Esophagus squamous epithelium (tissue), 5 donors: ENCODE data around the gene PPP2R5C. TPM values are rescaled to one million over a fixed set of nuclear protein-coding genes. Genes with fewer than 3 reads are reported as not detected.

ENCODE experiments used
- DNase-seq: peaks from one replicate; lab custom pipeline; 2025; lab: John Stamatoyannopoulos, UW
- H3K27ac ChIP-seq, 4 donors: fragments of 200-600 bp; sonication (generic); one replicate each; pipeline ENCODE4 v1.5.1; 2016 to 2019; ENCODE audit warnings: mild to moderate bottlenecking in 1 of 4
- H3K27me3 ChIP-seq, 4 donors: fragments of 200-600 bp; sonication (generic); 1 replicate in 3 of 4; 2 replicates in 1 of 4; pipeline versions ENCODE4 v1.5.1 to v1.6.0; 2017 to 2021; ENCODE audit warnings: antibody characterized with exemption in 1 of 4
- H3K36me3 ChIP-seq, 3 donors: fragments of 200-600 bp; sonication (generic); one replicate each; pipeline ENCODE4 v1.5.1; 2016 to 2019
- H3K4me1 ChIP-seq, 3 donors: fragments of 200-600 bp; sonication (generic); one replicate each; pipeline ENCODE4 v1.5.1; 2017 to 2019
- H3K4me3 ChIP-seq, 4 donors: fragments of 200-600 bp; sonication (generic); 1 replicate in 3 of 4; 2 replicates in 1 of 4; pipeline ENCODE4 v1.5.1; 2016 to 2019; ENCODE audit warnings: mild to moderate bottlenecking in 2 of 4, moderate library complexity in 1 of 4
- H3K9me3 ChIP-seq, 3 donors: fragments of 200-600 bp; sonication (generic); one replicate each; pipeline ENCODE4 v1.5.1; 2016 to 2019
- CTCF ChIP-seq, 6 experiments: fragments of 450-650 bp in 4 of 6; fragments of 200-600 bp in 2 of 6; sonication (generic) in 2 of 6; IDR thresholded peaks; one replicate each; pipeline ENCODE4 v1.5.1; 2016 to 2019; ENCODE audit warnings: antibody characterized with exemption in 6 of 6, mild to moderate bottlenecking in 4 of 6, moderate library complexity in 4 of 6
- POLR2A ChIP-seq, 4 donors: fragments of 450-650 bp; IDR thresholded peaks; one replicate each; pipeline ENCODE4 v1.6.1; 2017; ENCODE audit warnings: antibody characterized with exemption in 4 of 4, mild to moderate bottlenecking in 4 of 4, moderate library complexity in 3 of 4
- WGBS, 2 donors: methylation state at CpG; one replicate each; pipeline ENCODE4 v1.1.5; 2018; 5-methylcytosine and 5-hydroxymethylcytosine counted together
- intact Hi-C: fragments of 100-400 bp; cut with DNase I; formaldehyde crosslinking; loops from one replicate; pipeline ENCODE4 v1.15.0; 2022
- total RNA-seq, 4 donors: library from RNA; depleted of rRNA; stranded (reverse); fragments of >200 nt; gene quantifications; one replicate each; pipeline ENCODE4 v1.1.0, GENCODE V29; 2016
- donor health status: DM: yes; HTN: yes; CAD: no.

The PPP2R5C gene
- total RNA-seq, 4 donors from 2014 or later, result 66.3 to 92.3 (median 83.4) TPM

- Histone ChIP-seq H3K27me3 (no peaks in the 10 kb centered on the region), H3K4me1 (peaks cover 8 to 54% (median 33%) of the 10 kb centered on the region in 3 donors), H3K9me3 (no peaks in the 10 kb centered on the region), H3K36me3 (no peaks in the 10 kb centered on the region), H3K4me3 (no peak overlapping the region), H3K27ac (peak overlapping the region in 2 of 4 donors; percentile 50 to 60)
- WGBS, 2 donors, result 40 to 54% methylated on average over 5 of the region's 5 CpGs
- TF ChIP-seq POLR2A (IDR thresholded peaks at IDR 0.05), result no peak
- TF ChIP-seq CTCF (IDR thresholded peaks at IDR 0.05), result no peak
- no peak for DNase-seq
- intact Hi-C loops, result loop anchor here (5.0 kb wide), 1 partner anchor 135 kb away; no protein-coding TSS in a partner anchor
These were observed 201.0 kb downstream of the PPP2R5C start for GRCh38 chr14:101962503-101962874.

- intact Hi-C loops, result loop anchor here (5.0 kb wide), 1 partner anchor 134 kb away; no protein-coding TSS in a partner anchor
- DNase-seq, result no peak
- Histone ChIP-seq H3K4me3 (no peak overlapping the region), H3K27me3 (no peaks in the 10 kb centered on the region), H3K9me3 (no peaks in the 10 kb centered on the region), H3K4me1 (peaks cover 8 to 59% (median 33%) of the 10 kb centered on the region in 3 donors), H3K36me3 (no peaks in the 10 kb centered on the region), H3K27ac (peak overlapping the region in 2 of 4 donors; percentile 56 to 60)
- WGBS, 2 donors, result 72 to 83% methylated on average over 4 to 5 of the region's 5 CpGs
- TF ChIP-seq CTCF (IDR thresholded peaks at IDR 0.05) (no peak), POLR2A (IDR thresholded peaks at IDR 0.05) (no peak)
These were observed 201.5 kb downstream of the PPP2R5C start for GRCh38 chr14:101963052-101963451.

- Histone ChIP-seq H3K4me1 (peaks cover 8 to 65% (median 33%) of the 10 kb centered on the region in 3 donors), H3K9me3 (no peaks in the 10 kb centered on the region), H3K27me3 (no peaks in the 10 kb centered on the region), H3K36me3 (no peaks in the 10 kb centered on the region), H3K4me3 (peak overlapping the region in 3 of 4 donors; percentile 77 to 100 (median 98)), H3K27ac (peak overlapping the region in 3 of 4 donors; percentile 56 to 97 (median 96))
- no peak for TF ChIP-seq POLR2A (IDR thresholded peaks at IDR 0.05)
- TF ChIP-seq CTCF (IDR thresholded peaks at IDR 0.05), result no peak
- WGBS, 2 donors, result 50 to 57% methylated on average over 17 of the region's 20 CpGs
- intact Hi-C loops, result loop anchor here (5.0 kb wide), 1 partner anchor 134 kb away; no protein-coding TSS in a partner anchor
- DNase-seq, result no peak
These were observed 202.3 kb downstream of the PPP2R5C start for GRCh38 chr14:101963656-101964296.

- peak; percentile 66 for DNase-seq
- WGBS, 2 donors, result no CpG with 5 or more reads among the region's 115 CpGs
These were observed 203.0 kb downstream of the PPP2R5C start, which contains the start of gene DYNC1H1 for GRCh38 chr14:101964297-101965180. DYNC1H1 (plus strand) TSS chr14:101964573; CDS start chr14:101964692, 119 bp downstream.

More at GRCh38 chr14:101964297-101965180, 203.0 kb downstream of the PPP2R5C start, which contains the start of gene DYNC1H1:
- Histone ChIP-seq H3K4me3 (peak within 1 kb of the TSS; percentile 77 to 100 (median 96)), H3K9me3 (no peaks in the 10 kb centered on the region), H3K27me3 (no peaks in the 10 kb centered on the region), H3K27ac (peak within 1 kb of the TSS; percentile 95 to 97 (median 96)), H3K36me3 (peaks cover 0 to 4% (median 0%) of the 10 kb centered on the region in 3 donors), H3K4me1 (peaks cover 8 to 68% (median 33%) of the 10 kb centered on the region in 3 donors)
- intact Hi-C loops, result loop anchor here (5.0 kb wide), 1 partner anchor 133 kb away; no protein-coding TSS in a partner anchor
- TF ChIP-seq POLR2A (IDR thresholded peaks at IDR 0.05) (peak in 3 of 4 donors; percentile 95 to 98 (median 98)), CTCF (IDR thresholded peaks at IDR 0.05) (no peak)
